Neural cell (in vitro differentiated cells): ENCODE measurements around the gene MED13L.

Source experiments
- EP300 ChIP-seq: fragments of 450-650 bp; conservative IDR thresholded peaks from 2 replicates; pipeline ENCODE4 v1.6.1; 2014; ENCODE audit warnings: antibody characterized with exemption, mild to moderate bottlenecking, moderate library complexity; ENCODE audit not compliant: poor library complexity, severe bottlenecking
- EZH2 ChIP-seq: fragments of 200-600, 300-800 bp; shearing (Covaris generic), sonication (generic); IDR thresholded peaks from 2 replicates; pipeline ENCODE4 v1.6.1; 2014; ENCODE audit warnings: antibody characterized with exemption, low read length, borderline replicate concordance, mild to moderate bottlenecking; ENCODE audit not compliant: insufficient read depth, poor library complexity, severe bottlenecking
- POLR2AphosphoS5 ChIP-seq: IDR thresholded peaks from 2 replicates; pipeline ENCODE4 v1.6.1; 2012
- RAD21 ChIP-seq: fragments of 450-650 bp; conservative IDR thresholded peaks from 2 replicates; pipeline ENCODE4 v1.6.1; 2014; ENCODE audit warnings: antibody characterized with exemption, mild to moderate bottlenecking, moderate library complexity
- TAF1 ChIP-seq: IDR thresholded peaks from 2 replicates; pipeline ENCODE4 v1.6.1; 2012; ENCODE audit warnings: low read depth
- TF ChIP-seq, protein P1 (sequence below): fragments of 450-650 bp; IDR thresholded peaks from 2 replicates; pipeline ENCODE4 v1.5.1; 2014; ENCODE audit warnings: antibody characterized with exemption, mild to moderate bottlenecking, moderate library complexity; ENCODE audit not compliant: poor library complexity, severe bottlenecking

DNA sequence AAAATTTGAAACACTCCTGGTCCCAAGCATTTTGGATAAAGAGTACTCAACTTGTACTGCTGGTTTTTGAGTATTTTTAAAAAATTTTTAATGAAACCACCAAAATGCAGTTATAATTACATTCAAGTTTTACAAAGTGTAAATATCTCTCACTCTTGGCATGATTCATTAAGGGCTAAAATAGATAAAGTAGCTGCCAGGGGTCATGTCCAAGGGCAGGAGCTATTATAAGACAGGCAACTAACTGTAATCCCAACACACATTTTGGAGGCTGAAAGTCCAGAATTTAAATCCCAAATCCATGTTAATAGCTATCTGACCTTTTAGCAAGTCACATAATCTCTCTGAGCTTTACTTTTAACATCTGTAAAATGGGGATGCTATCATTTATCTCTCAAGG lies 207.6 kb downstream of the MED13L start:
- TF ChIP-seq POLR2AphosphoS5, result no peak
- TF ChIP-seq, protein P1, sequence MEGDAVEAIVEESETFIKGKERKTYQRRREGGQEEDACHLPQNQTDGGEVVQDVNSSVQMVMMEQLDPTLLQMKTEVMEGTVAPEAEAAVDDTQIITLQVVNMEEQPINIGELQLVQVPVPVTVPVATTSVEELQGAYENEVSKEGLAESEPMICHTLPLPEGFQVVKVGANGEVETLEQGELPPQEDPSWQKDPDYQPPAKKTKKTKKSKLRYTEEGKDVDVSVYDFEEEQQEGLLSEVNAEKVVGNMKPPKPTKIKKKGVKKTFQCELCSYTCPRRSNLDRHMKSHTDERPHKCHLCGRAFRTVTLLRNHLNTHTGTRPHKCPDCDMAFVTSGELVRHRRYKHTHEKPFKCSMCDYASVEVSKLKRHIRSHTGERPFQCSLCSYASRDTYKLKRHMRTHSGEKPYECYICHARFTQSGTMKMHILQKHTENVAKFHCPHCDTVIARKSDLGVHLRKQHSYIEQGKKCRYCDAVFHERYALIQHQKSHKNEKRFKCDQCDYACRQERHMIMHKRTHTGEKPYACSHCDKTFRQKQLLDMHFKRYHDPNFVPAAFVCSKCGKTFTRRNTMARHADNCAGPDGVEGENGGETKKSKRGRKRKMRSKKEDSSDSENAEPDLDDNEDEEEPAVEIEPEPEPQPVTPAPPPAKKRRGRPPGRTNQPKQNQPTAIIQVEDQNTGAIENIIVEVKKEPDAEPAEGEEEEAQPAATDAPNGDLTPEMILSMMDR, result no peak
- no peak for TF ChIP-seq EZH2
- no peak for TF ChIP-seq EP300
- no peak for TF ChIP-seq RAD21
- no peak for TF ChIP-seq TAF1
